IPS DF 4.7 (cell line): ENCODE results near the gene POM121.
"Not testable (repeated sequence)": the region's sequence is repeated elsewhere in the genome, so short reads cannot be mapped to it uniquely, and the experiment has no call there.

ENCODE experiments used
- DNase-seq: peaks from one replicate; pipeline ENCODE4 v3.0.0-alpha.2; 2013; ENCODE audit warnings: low spot score; ENCODE audit errors: extremely low read depth

Gene POM121

GRCh38 chr7:72949276-72949675 lies 24.4 kb downstream of the POM121 start:
- DNase-seq, result not testable (repeated sequence)

GRCh38 chr7:72949686-72950085 lies 24.8 kb downstream of the POM121 start:
- not testable (repeated sequence) for DNase-seq

DNA sequence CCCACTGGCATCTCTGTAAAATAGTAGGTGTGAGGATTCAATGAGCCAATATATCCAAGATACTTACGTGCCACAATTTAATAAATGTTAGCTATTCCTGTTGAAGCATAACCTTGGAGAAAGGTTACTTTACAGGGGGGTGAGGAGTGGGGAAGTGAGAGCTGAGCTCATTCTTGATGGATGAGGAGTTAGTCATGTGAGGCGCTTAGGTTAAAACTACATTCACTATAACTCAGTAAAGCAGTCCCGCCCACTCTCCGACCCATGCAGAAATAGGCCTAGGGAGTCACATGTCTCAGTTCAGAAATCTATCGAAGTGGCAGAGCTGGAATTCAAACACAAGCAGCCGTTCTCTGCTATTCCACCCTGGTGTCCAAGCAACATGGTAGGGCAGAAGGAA lies 25.5 kb downstream of the POM121 start:
- DNase-seq, result not testable (repeated sequence)

GRCh38 chr7:72953901-72954562 lies 29.1 kb downstream of the POM121 start:
- not testable (repeated sequence) for DNase-seq

GRCh38 chr7:72954563-72955198 lies 29.8 kb downstream of the POM121 start:
- not testable (repeated sequence) for DNase-seq

GRCh38 chr7:72960029-72960428 lies 35.1 kb downstream of the POM121 start:
- DNase-seq, result not testable (repeated sequence)

DNA sequence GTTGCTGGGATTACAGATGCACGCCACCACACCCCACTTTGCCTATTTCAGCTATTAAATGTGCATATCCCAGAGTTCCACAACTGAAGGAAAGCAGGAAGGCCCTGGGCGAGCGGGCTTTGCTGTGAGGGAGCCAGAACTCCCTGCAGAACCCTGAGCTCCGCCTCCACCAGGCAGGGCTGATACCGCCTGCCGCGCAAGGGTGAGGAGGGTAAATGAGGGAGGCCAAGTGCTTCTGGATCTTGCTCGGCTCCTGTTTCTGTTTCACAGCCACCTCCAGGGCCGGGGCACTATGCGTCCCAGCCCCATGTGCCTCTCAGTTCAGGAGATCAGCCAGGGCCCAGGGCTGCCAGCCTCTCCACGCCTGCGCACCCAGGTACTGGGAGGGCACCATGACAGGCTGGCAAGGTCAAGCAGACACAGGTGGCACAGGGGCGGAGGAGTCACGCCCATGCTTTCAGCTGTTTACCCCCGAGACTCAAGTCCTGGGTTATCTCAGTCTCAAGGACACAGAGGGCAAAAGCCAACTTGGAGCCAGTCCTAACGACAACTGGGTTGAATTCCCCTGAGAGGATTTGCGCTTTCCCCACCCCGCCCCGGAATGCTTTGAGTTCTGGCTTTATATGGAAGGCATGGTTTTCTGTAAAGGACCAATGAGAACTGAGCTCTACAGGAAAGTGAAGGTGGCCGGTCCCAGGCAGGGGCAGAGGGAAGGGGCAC lies 35.9 kb downstream of the POM121 start:
- DNase-seq, result not testable (repeated sequence)

DNA sequence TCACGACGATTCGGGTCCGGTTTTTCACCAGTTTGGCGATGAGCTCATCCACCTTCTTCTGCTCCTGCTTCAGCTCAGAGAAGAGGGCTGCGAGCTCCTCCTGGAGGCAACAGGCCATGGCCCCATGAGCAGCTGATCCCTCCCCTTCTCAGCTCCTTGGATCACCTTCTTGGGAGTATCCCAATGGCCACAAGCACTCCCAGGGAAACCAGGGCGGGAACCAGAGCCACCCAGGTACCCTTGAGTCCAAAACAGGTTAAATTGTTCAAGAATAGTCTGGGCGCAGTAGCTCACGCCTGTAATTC lies 36.4 kb downstream of the POM121 start:
- not testable (repeated sequence) for DNase-seq

- not testable (repeated sequence) for DNase-seq
These were observed 38.2 kb downstream of the POM121 start for GRCh38 chr7:72963056-72963455.

DNA sequence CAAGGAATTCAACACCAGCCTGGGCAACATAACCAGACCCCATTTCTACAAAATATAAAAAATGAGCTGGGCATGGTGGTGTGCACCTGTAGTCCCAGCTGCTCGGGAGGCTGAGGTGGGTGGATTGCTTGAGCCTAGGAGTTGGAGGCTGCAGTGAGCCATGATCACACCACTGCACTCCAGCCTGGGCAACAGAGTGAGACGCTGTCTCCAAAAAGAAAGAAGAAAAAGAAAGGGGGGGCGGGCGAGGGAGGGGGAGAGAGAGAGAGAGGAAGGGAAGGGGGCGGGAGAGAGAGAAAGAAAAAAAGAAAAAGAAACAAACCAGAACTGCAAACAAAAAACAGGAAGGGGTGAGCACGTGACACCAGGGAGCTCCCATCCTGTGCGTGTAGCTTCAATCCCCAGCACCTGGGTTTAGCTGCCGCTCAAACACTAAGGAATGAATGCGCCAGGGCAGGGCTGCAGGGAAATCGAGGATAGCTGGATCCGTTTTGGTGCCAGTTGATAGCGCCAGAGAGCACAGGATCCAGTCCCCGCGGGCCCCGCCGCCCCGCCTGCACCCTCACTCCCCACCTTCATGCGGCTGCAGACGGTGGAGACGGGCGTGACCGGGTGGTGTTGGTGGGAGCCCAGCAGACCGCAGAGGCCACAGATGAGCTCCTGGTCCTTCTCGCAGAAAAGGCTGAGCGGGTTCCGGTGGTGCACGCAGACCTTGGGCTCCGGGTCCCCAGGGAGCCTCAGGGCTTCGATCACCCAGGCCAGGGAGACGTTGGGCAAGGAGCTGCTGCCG lies 40.5 kb downstream of the POM121 start:
- DNase-seq, result not testable (repeated sequence)

DNA sequence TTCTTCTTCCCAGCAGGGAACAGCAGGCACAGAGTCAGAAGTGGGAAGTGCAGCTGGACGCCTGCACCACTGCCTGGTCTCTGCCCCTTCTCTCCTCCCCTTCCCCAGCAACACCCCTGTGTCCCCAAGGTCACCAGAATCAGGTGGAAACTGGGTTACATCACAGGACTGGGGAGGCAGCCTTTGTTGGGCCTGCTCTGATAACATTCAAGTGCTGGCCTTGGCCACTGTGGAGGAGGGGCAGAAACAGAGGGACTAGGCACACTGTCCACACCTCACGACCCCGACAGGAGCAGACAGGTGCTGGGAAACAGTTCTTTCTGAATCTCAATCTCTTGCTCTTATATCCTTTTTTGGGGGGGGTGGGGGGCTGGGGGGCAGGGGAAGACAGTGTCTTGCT lies 42.0 kb downstream of the POM121 start:
- not testable (repeated sequence) for DNase-seq

- not testable (repeated sequence) for DNase-seq
These were observed 44.2 kb downstream of the POM121 start, which contains the start of gene TRIM74 for GRCh38 chr7:72968980-72969516. Gene TRIM74, minus strand, starts transcription at chr7:72969466. Its CDS starts 3,309 bp downstream, at chr7:72966157.

- DNase-seq, result not testable (repeated sequence)
These were observed 44.8 kb downstream of the POM121 start for GRCh38 chr7:72969688-72970087.

DNA sequence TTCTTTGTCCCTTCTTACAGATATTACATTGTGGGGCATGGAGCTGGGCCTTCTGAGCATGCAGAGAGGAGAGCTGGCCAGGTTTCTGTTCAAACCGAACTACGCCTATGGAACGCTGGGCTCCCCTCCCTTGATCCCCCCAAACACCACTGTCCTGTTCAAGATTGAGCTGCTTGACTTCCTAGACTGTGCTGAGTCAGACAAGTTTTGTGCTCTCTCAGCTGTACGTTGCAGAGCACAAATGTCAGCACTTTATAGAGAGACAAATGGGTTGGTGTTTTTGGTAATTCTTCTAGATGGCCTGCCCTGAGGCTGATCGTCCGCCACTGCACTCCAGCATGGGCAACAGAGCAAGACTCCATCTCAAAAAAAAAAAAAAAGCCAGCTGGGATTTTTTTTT lies 46.6 kb downstream of the POM121 start:
- DNase-seq, result not testable (repeated sequence)

- DNase-seq, result not testable (repeated sequence)
These were observed 49.9 kb downstream of the POM121 start for GRCh38 chr7:72974781-72975180.

- not testable (repeated sequence) for DNase-seq
These were observed 50.9 kb downstream of the POM121 start for GRCh38 chr7:72975656-72976286.

GRCh38 chr7:72976434-72976833 lies 51.5 kb downstream of the POM121 start:
- DNase-seq, result not testable (repeated sequence)

GRCh38 chr7:72980382-72980781 lies 55.5 kb downstream of the POM121 start:
- DNase-seq, result not testable (repeated sequence)

DNA sequence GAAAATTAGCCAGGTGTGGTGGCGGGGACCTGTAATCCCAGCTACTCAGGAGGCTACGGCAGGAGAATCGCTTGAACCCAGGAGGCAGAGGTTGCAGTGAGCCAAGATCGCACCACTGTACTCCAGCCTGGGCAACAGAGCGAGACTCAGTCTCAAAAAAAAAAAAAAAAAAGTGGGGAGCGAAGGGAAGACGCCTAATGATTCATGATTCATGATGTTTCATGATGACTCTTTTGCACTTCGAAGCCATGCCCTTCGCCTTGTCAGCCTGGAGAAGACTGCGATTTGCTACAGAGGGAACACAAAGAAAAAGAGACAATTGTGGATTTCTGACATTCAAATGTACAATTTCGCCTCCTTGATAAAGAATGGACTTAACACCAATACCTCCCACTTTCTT lies 57.2 kb downstream of the POM121 start:
- DNase-seq, result not testable (repeated sequence)

DNA sequence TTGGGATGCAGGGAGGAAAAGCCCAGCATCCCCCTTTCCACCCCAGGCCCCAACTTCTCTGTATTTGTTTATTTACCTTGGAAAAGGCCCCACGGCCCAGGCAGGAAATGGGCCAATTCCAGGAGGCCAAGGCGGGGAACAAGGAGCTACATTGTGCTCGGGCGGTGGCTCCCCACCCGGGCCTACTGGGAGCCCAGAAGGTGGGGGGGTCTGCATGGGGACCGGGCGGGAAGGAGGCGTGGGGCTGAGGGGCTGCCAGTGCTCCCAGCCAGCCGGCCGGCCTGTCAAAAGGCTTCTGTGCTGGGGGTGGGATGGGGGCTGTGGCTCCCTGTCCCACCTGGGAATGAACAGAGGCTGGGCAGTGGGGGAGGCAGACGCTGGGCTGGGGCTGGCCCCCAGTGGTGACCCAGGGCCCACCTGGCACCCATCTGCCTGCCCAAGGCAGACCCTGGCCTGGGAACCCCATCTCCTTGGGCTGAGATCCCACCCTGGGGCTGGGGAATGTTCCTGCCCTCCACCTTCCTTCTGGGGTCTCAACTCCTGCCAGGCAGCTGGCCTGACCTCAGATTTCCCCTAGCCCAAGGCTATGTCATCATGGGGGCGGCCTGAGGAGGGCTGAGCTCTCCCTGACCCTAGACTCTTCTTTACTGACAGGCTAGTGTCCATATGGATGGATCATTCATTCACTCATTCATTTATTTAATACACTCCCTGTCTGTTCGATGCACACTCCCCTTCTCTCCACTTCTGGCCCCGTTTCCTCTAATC lies 65.4 kb downstream of the POM121 start:
- DNase-seq, result not testable (repeated sequence)
